Neural cell (in vitro differentiated cells): ENCODE results near the gene TSPAN18. TPM values are rescaled to one million over a fixed set of nuclear protein-coding genes. Genes with fewer than 3 reads are reported as not detected.

Source experiments
- H2AFZ ChIP-seq: fragments of 200-600, 300-800 bp; sonication (generic), shearing (Covaris generic); 2 replicates; pipeline ENCODE4 v1.6.0; 2014; ENCODE audit warnings: low read depth, mild to moderate bottlenecking, antibody characterized with exemption, low read length, moderate library complexity
- H3F3A ChIP-seq: fragments of 200-600 bp; shearing (Covaris generic); 2 replicates; pipeline ENCODE4 v1.6.1; 2016; ENCODE audit warnings: mild to moderate bottlenecking, moderate library complexity, mixed read lengths, antibody characterized with exemption, low read length; ENCODE audit not compliant: insufficient read depth, poor library complexity, severe bottlenecking
- H3K27ac ChIP-seq: fragments of 200-600, 300-800 bp; sonication (generic), shearing (Covaris generic); 2 replicates; pipeline ENCODE4 v1.5.1; 2014; ENCODE audit warnings: mild to moderate bottlenecking, low read length, moderate library complexity
- H3K27me3 ChIP-seq: fragments of 300-800, 200-600 bp; sonication (generic), shearing (Covaris generic); 2 replicates; pipeline ENCODE4 v1.6.0; 2014; ENCODE audit warnings: mild to moderate bottlenecking, low read depth, low read length, moderate library complexity; ENCODE audit not compliant: insufficient read depth
- H3K36me3 ChIP-seq: fragments of 300-800, 200-600 bp; sonication (generic), shearing (Covaris generic); 2 replicates; pipeline ENCODE4 v1.5.1; 2014; ENCODE audit warnings: mild to moderate bottlenecking, antibody characterized with exemption, low read length, moderate library complexity; ENCODE audit not compliant: insufficient read depth
- H3K4me2 ChIP-seq: fragments of 300-800, 200-600 bp; sonication (generic), shearing (Covaris generic); 2 replicates; pipeline ENCODE4 v1.6.0; 2014; ENCODE audit warnings: mild to moderate bottlenecking, low read length
- H3K4me3 ChIP-seq: fragments of 300-800, 200-600 bp; sonication (generic), shearing (Covaris generic); 2 replicates; pipeline ENCODE4 v1.5.1; 2014; ENCODE audit warnings: mild to moderate bottlenecking, low read length, moderate library complexity
- H3K79me2 ChIP-seq: fragments of 200-600 bp; shearing (Covaris generic); replicated peaks from 2 replicates; pipeline ENCODE4 v1.6.0; 2014; ENCODE audit warnings: mild to moderate bottlenecking, low read length, moderate library complexity; ENCODE audit not compliant: insufficient read depth
- H3K9ac ChIP-seq: fragments of 300-800, 200-600 bp; sonication (generic), shearing (Covaris generic); 2 replicates; pipeline ENCODE4 v1.6.1; 2016; ENCODE audit warnings: mild to moderate bottlenecking, low read length, mixed read lengths
- H3K9me2 ChIP-seq: fragments of 200-600 bp; shearing (Covaris generic); 2 replicates; pipeline ENCODE4 v1.6.1; 2016; ENCODE audit warnings: mild to moderate bottlenecking, low read length, mixed read lengths; ENCODE audit not compliant: insufficient read depth
- H3K9me3 ChIP-seq: fragments of 200-600, 300-800 bp; sonication (generic), shearing (Covaris generic); 2 replicates; pipeline ENCODE4 v1.6.1; 2016; ENCODE audit warnings: mild to moderate bottlenecking, mixed run types, low read length, moderate library complexity, mixed read lengths
- H4K20me1 ChIP-seq: fragments of 200-600 bp; shearing (Covaris generic); 2 replicates; pipeline ENCODE4 v1.6.1; 2016; ENCODE audit warnings: mild to moderate bottlenecking, mixed run types; ENCODE audit not compliant: insufficient read depth
- CTCF ChIP-seq: fragments of 450-650 bp; IDR thresholded peaks from 2 replicates; pipeline ENCODE4 v1.5.1; 2014; ENCODE audit warnings: antibody characterized with exemption, mild to moderate bottlenecking, moderate library complexity; ENCODE audit not compliant: poor library complexity, severe bottlenecking
- EP300 ChIP-seq: fragments of 450-650 bp; conservative IDR thresholded peaks from 2 replicates; pipeline ENCODE4 v1.6.1; 2014; ENCODE audit warnings: antibody characterized with exemption, mild to moderate bottlenecking, moderate library complexity; ENCODE audit not compliant: poor library complexity, severe bottlenecking
- EZH2 ChIP-seq: fragments of 200-600, 300-800 bp; shearing (Covaris generic), sonication (generic); IDR thresholded peaks from 2 replicates; pipeline ENCODE4 v1.6.1; 2014; ENCODE audit warnings: antibody characterized with exemption, low read length, borderline replicate concordance, mild to moderate bottlenecking; ENCODE audit not compliant: insufficient read depth, poor library complexity, severe bottlenecking
- MXI1 ChIP-seq: fragments of 450-650 bp; conservative IDR thresholded peaks from 2 replicates; pipeline ENCODE4 v1.6.1; 2014; ENCODE audit warnings: antibody characterized with exemption, mild to moderate bottlenecking; ENCODE audit not compliant: poor library complexity, severe bottlenecking
- POLR2AphosphoS5 ChIP-seq: IDR thresholded peaks from 2 replicates; pipeline ENCODE4 v1.6.1; 2012
- RAD21 ChIP-seq: fragments of 450-650 bp; conservative IDR thresholded peaks from 2 replicates; pipeline ENCODE4 v1.6.1; 2014; ENCODE audit warnings: antibody characterized with exemption, mild to moderate bottlenecking, moderate library complexity
- REST ChIP-seq: IDR thresholded peaks from 2 replicates; pipeline ENCODE4 v1.6.1; 2012; ENCODE audit warnings: borderline replicate concordance
- SMC3 ChIP-seq: fragments of 450-650 bp; conservative IDR thresholded peaks from 2 replicates; pipeline ENCODE4 v1.6.1; 2014; ENCODE audit warnings: antibody characterized with exemption, mild to moderate bottlenecking, moderate library complexity; ENCODE audit not compliant: poor library complexity
- TAF1 ChIP-seq: IDR thresholded peaks from 2 replicates; pipeline ENCODE4 v1.6.1; 2012; ENCODE audit warnings: low read depth
- polyA plus RNA-seq: library from polyadenylated mRNA; depleted of rRNA; stranded (reverse); fragments of >200 nt; gene quantifications from 2 replicates; pipeline ENCODE4 v1.2.3, GENCODE V29; 2014

Gene TSPAN18
- polyA plus RNA-seq, 1 donor from 2014 or later, result 8.4 TPM

- H2AFZ ChIP-seq, result no peak overlapping the region
- no peaks in the 10 kb centered on the region for H3K9me3 ChIP-seq
- no peaks in the 10 kb centered on the region for H3K9me2 ChIP-seq
- H3K36me3 ChIP-seq, result no peaks in the 10 kb centered on the region
- TF ChIP-seq REST (no peak), SMC3 (no peak), EP300 (no peak), RAD21 (no peak), EZH2 (no peak), TAF1 (no peak), MXI1 (no peak), CTCF (no peak), POLR2AphosphoS5 (no peak)
- no peaks in the 10 kb centered on the region for H3K27me3 ChIP-seq
- no peak overlapping the region for H3K4me3 ChIP-seq
- H4K20me1 ChIP-seq, result no peaks in the 10 kb centered on the region
- no peak overlapping the region for H3K4me2 ChIP-seq
- no peak overlapping the region for H3K27ac ChIP-seq
- H3F3A ChIP-seq, result no peaks in the 10 kb centered on the region
- no peak overlapping the region for H3K9ac ChIP-seq
- no peaks in the 10 kb centered on the region for H3K79me2 ChIP-seq
Observed at GRCh38 chr11:44868455-44869421, 142.0 kb downstream of the TSPAN18 start.

GRCh38 chr11:44870181-44870580 is 143.4 kb downstream of the TSPAN18 start:
- Histone ChIP-seq H4K20me1 (no peaks in the 10 kb centered on the region), H3K4me2 (no peak overlapping the region), H3K9ac (no peak overlapping the region), H3F3A (no peaks in the 10 kb centered on the region), H3K9me2 (no peaks in the 10 kb centered on the region), H3K9me3 (no peaks in the 10 kb centered on the region), H3K27me3 (no peaks in the 10 kb centered on the region), H3K36me3 (no peaks in the 10 kb centered on the region), H3K4me3 (no peak overlapping the region), H2AFZ (no peak overlapping the region), H3K79me2 (no peaks in the 10 kb centered on the region), H3K27ac (no peak overlapping the region)
- TF ChIP-seq EZH2 (no peak), EP300 (no peak)
